GM18502 (cell line): ENCODE results near the gene GPR146.
A peak's percentile ranks its signal among the peaks of the same experiment; 100 is the strongest.

Source experiments
- ATAC-seq: cut with Tn5 transposase; IDR thresholded peaks from one replicate; pipeline ENCODE4 v1.9.1; 2021; ENCODE audit warnings: mild to moderate bottlenecking; ENCODE audit not compliant: unreplicated experiment, poor library complexity

Gene GPR146

GRCh38 chr7:1011297-1012003, 32.9 kb upstream of the GPR146 start:
- no peak for ATAC-seq

GRCh38 chr7:1012004-1012715, 32.2 kb upstream of the GPR146 start:
- ATAC-seq: no peak

- ATAC-seq: no peak
Measured at GRCh38 chr7:1012716-1013095, 31.6 kb upstream of the GPR146 start.

GRCh38 chr7:1013581-1013980, 30.8 kb upstream of the GPR146 start:
- ATAC-seq: no peak

- no peak for ATAC-seq
Measured at GRCh38 chr7:1014681-1015080, 29.7 kb upstream of the GPR146 start.

- ATAC-seq: no peak
Measured at GRCh38 chr7:1015196-1016121, 28.9 kb upstream of the GPR146 start.

- ATAC-seq: no peak
Measured at GRCh38 chr7:1016577-1017531, 27.5 kb upstream of the GPR146 start.

GRCh38 chr7:1017586-1018333, 26.6 kb upstream of the GPR146 start:
- no peak for ATAC-seq

GRCh38 chr7:1018334-1018695, 26.0 kb upstream of the GPR146 start:
- ATAC-seq: no peak

- no peak for ATAC-seq
Measured at GRCh38 chr7:1019255-1019785, 25.0 kb upstream of the GPR146 start.

GRCh38 chr7:1019789-1020610, 24.3 kb upstream of the GPR146 start:
- ATAC-seq: no peak

GRCh38 chr7:1020849-1021251, 23.5 kb upstream of the GPR146 start:
- ATAC-seq: no peak

- ATAC-seq: no peak
Measured at GRCh38 chr7:1021366-1021765, 23.0 kb upstream of the GPR146 start.

- ATAC-seq: no peak
Measured at GRCh38 chr7:1021931-1022330, 22.4 kb upstream of the GPR146 start.

GRCh38 chr7:1022356-1022755, 22.0 kb upstream of the GPR146 start:
- no peak for ATAC-seq

GRCh38 chr7:1022801-1023465, 21.4 kb upstream of the GPR146 start:
- ATAC-seq: no peak

GRCh38 chr7:1024331-1024841, 20.0 kb upstream of the GPR146 start:
- peak; percentile 56 for ATAC-seq
